Heart right ventricle (tissue), 16 donors: ENCODE results near the gene JAK3. TPM values are rescaled to one million over a fixed set of nuclear protein-coding genes. Genes with fewer than 3 reads are reported as not detected.
"Not testable (repeated sequence)": the region's sequence is repeated elsewhere in the genome, so short reads cannot be mapped to it uniquely, and the experiment has no call there.

Source experiments
- ATAC-seq, 8 donors: fragments of 200-7000 bp; cut with Tn5 transposase; one replicate each; pipeline ENCODE4 v1.9.1; 2020; ENCODE audit warnings: mild to moderate bottlenecking in 8 of 8, moderate library complexity in 8 of 8, moderate number of reproducible peaks in 1 of 8
- DNase-seq, 2 donors: peaks; one replicate each; pipeline ENCODE4 v3.0.0-alpha.2; 2020
- H3K27ac ChIP-seq, 10 donors: fragments of 200-600 bp; sonication (generic) in 2 of 10; one replicate each; pipeline versions ENCODE4 v1.5.0 to v1.8.0; 2020 to 2022; ENCODE audit warnings: mild to moderate bottlenecking in 3 of 10
- H3K27me3 ChIP-seq, 7 donors: fragments of 200-600 bp; one replicate each; pipeline ENCODE4 v1.8.0; 2021 to 2022; ENCODE audit warnings: mild to moderate bottlenecking in 2 of 7
- H3K36me3 ChIP-seq, 9 donors: fragments of 200-600 bp; sonication (generic) in 1 of 9; one replicate each; pipeline versions ENCODE4 v1.5.0 to v1.8.0; 2020 to 2022; ENCODE audit warnings: mild to moderate bottlenecking in 2 of 9
- H3K4me1 ChIP-seq, 9 donors: fragments of 200-600 bp; sonication (generic) in 1 of 9; one replicate each; pipeline versions ENCODE4 v1.5.0 to v1.8.0; 2020 to 2022; ENCODE audit warnings: mild to moderate bottlenecking in 4 of 9
- H3K4me3 ChIP-seq, 10 donors: fragments of 200-600 bp; sonication (generic) in 2 of 10; one replicate each; pipeline versions ENCODE4 v1.5.0 to v1.8.0; 2020 to 2022; ENCODE audit warnings: mild to moderate bottlenecking in 7 of 10, moderate library complexity in 2 of 10
- H3K9me3 ChIP-seq, 11 donors: fragments of 200-600 bp in 10 of 11; sonication (generic) in 2 of 11; one replicate each; pipeline versions ENCODE4 v1.5.0 to v1.8.0; 2013 to 2022; ENCODE audit warnings: mild to moderate bottlenecking in 2 of 11, control low read depth in 1 of 11, moderate library complexity in 1 of 11
- WGBS, 2 donors: extraction: QIAGEN DNeasy Blood & Tissue Kit; methylation state at CpG; one replicate each; pipeline ENCODE4 v1.1.7; 2013; ENCODE audit warnings: inconsistent platforms in 1 of 2; 5-methylcytosine and 5-hydroxymethylcytosine counted together
- intact Hi-C, 10 donors: fragments of 100-400 bp; cut with DNase I; formaldehyde crosslinking; loops; one replicate each; pipeline versions ENCODE4 v1.11.1 to v1.14.2; 2022
- polyA plus RNA-seq, 2 donors: library from polyadenylated mRNA; stranded (reverse); fragments of 200-250 nt; gene quantifications; one replicate each; pipeline ENCODE4 v1.2.3, GENCODE V29; 2013
- total RNA-seq, 10 donors: library from RNA; stranded (reverse); fragmentation: NEBNext Ultra II Directional in 3 of 10; extraction: Animal tissue kit (Norgen Biotek cat#: 25700) in 3 of 10; gene quantifications; one replicate each; pipeline versions ENCODE4 v1.2.1 to v1.2.4, GENCODE V29; 2021 to 2023
- TF ChIP-seq, protein P1 (sequence below), 9 donors: fragments of 200-600 bp; sonication (generic) in 2 of 9; IDR thresholded peaks; one replicate each; pipeline versions ENCODE4 v1.5.0 to v1.8.0; 2021 to 2022; ENCODE audit warnings: antibody characterized with exemption in 9 of 9, mild to moderate bottlenecking in 5 of 9, moderate library complexity in 1 of 9
- donor health status: Arrhythmogenic right ventricular cardiomyopathy.
- donor health status: ischemic (EF 13 %, LVEDD 7.1; RV severe dilation, severe dysfunction).
- donor health status: healthy with polysubstance abuse.
- donor health status: DM: no; HTN: yes; CAD: no.
- donor health status: DM: no; HTN: no; CAD: no.
- donor health status: ischemic (EF 25% LVEDD 6.9; RV normal size, moderate dysfunction).
- donor health status: ischemic (EF 25% LVEDD 5.7; RV mildly dilated, moderate dysfunction).
- donor health status: healthy.
- donor health status: DM: yes; HTN: yes; CAD: no.
- donor health status: Ischemic cardiomyopathy.
- donor health status: ischemic (EF 35%, LVEDD 5.7; RV mildly dilated, moderate dysfunction).
- donor health status: nonischemic (EF 11% LVEDD 7.7; RV severe dilation, severe dysfunction).
- donor health status: DM: yes; HTN: yes; CAD: no.
- donor health status: PGD.
- donor health status: ischemic (EF 29% LVEDD 5.4; RV normal size, mild dysfunction).
- donor health status: nonischemic (EF 23%, LVEDD 6.1; RV moderate dilation, normal function).

The JAK3 gene
- total and polyA plus RNA-seq, 12 donors = 0.59 to 16.9 (median 1.6) TPM

DNA sequence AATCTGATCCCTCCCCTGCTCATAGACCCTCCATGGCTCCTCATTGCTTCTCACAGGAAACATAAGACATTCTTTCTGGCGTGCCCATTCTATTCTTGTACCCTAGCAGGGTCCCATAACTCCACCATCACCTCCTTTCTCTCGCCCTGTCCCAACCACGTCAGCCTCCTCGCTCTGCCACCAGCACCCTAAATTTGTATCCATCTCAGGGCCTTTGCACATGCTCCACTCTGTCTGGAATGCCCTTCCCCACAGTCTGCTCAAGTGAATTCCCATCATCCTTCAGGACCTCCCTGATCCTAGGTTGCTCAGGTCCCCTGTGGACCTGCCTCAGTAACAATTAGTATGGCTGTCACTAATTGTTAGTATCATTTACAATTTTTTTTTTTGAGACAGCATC is 42.4 kb downstream of the JAK3 start:
- intact Hi-C loops = no loop called here
- WGBS, 2 donors = 79 to 82% methylated on average over 4 of the region's 4 CpGs

DNA sequence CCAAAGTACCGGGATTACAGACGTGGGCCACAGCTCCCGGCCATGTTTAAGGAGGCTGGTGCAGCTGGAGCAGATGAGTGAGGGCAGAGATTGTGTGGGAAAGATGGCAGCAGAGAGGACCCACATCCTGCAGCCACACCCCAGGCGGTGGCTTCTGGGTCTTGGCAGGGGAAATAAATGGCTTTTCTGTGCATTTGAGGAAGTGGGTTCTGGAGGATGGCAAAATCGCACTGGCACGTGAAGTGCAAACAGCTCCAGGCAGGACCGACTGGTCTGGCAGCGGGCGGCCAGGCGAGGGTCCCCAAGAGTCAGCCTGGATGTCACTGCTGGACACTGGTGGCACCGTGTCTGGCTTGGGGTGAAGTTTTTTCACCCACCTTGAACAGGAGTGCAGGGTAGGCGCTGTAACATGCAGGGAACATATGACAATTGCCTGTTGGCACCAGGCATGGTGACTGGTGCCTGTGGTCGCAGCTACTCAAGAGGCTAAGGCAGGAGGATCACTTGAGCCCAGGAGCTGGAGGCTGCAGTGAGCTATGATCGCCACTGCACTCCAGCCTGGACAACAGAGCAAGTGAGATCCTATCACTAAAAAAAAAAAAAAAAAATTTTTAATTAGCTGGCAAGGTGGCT is 44.4 kb downstream of the JAK3 start:
- WGBS, 2 donors = 66 to 70% methylated on average over 14 of the region's 14 CpGs
- Histone ChIP-seq H3K27ac (no peak overlapping the region), H3K4me3 (no peak overlapping the region), H3K4me1 (peaks cover 0 to 14% (median 0%) of the 10 kb centered on the region in 9 donors), H3K27me3 (peaks cover 0 to 82% (median 27%) of the 10 kb centered on the region in 7 donors), H3K9me3 (no peaks in the 10 kb centered on the region), H3K36me3 (no peaks in the 10 kb centered on the region)
- ATAC-seq = peak in 1 of 8 donors; percentile 31
- TF ChIP-seq, protein P1, sequence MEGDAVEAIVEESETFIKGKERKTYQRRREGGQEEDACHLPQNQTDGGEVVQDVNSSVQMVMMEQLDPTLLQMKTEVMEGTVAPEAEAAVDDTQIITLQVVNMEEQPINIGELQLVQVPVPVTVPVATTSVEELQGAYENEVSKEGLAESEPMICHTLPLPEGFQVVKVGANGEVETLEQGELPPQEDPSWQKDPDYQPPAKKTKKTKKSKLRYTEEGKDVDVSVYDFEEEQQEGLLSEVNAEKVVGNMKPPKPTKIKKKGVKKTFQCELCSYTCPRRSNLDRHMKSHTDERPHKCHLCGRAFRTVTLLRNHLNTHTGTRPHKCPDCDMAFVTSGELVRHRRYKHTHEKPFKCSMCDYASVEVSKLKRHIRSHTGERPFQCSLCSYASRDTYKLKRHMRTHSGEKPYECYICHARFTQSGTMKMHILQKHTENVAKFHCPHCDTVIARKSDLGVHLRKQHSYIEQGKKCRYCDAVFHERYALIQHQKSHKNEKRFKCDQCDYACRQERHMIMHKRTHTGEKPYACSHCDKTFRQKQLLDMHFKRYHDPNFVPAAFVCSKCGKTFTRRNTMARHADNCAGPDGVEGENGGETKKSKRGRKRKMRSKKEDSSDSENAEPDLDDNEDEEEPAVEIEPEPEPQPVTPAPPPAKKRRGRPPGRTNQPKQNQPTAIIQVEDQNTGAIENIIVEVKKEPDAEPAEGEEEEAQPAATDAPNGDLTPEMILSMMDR (IDR thresholded peaks at IDR 0.05) = no peak
- intact Hi-C loops = no loop called here
- peak in 1 of 2 donors; percentile 20 for DNase-seq

More for the DNA sequence above, 42.4 kb downstream of the JAK3 start:
- H3K27me3 ChIP-seq = peaks cover 0 to 81% (median 35%) of the 10 kb centered on the region in 7 donors
- H3K4me3 ChIP-seq = no peak overlapping the region
- H3K4me1 ChIP-seq = peaks cover 0 to 14% (median 0%) of the 10 kb centered on the region in 9 donors
- H3K27ac ChIP-seq = no peak overlapping the region
- ATAC-seq = no peak
- no peaks in the 10 kb centered on the region for H3K36me3 ChIP-seq
- no peak for DNase-seq
- TF ChIP-seq, protein P1 (IDR thresholded peaks at IDR 0.05) = no peak
- H3K9me3 ChIP-seq = no peaks in the 10 kb centered on the region

DNA sequence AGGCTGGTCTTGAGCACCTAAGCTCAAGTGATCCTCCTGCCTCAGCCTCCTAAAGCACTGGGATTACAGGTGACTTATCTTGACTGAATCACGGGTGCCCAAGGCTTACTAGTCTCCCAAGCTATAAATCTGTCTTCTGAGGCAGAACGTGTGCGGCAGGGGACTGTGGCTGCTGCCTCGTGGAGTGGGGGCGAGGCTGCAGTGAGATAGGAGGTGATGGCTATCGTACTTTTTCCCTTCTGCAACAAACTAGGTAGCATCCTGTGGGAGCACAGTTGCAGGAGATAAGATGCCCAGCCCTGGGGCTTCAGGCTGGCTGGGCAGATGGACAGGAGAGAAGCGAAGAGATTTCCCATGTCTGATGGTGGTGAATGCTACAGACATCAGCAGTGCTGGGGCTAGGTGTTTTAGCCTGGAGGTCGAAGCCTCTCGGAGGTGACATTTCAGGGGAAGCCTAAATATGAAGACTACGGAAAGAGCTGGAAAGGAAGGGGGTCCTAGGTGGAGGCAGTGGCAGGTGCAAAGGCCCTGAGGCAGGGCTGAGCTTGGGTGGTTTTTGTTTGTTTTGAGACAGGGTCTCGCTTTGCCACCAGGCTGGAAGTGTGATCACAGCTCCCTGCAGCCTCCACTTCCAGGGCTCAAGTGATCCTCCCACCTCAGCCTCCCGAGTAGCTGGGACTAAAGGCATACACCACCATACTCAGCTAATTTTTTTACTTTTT is 45.5 kb downstream of the JAK3 start:
- H3K4me3 ChIP-seq = no peak overlapping the region
- no peaks in the 10 kb centered on the region for H3K36me3 ChIP-seq
- intact Hi-C loops = no loop called here
- no peaks in the 10 kb centered on the region for H3K9me3 ChIP-seq
- no peak overlapping the region for H3K27ac ChIP-seq
- WGBS, 2 donors = 60 to 65% methylated on average over 12 of the region's 12 CpGs
- peaks cover 0 to 82% (median 24%) of the 10 kb centered on the region in 7 donors for H3K27me3 ChIP-seq
- TF ChIP-seq, protein P1 (IDR thresholded peaks at IDR 0.05) = no peak
- ATAC-seq = no peak
- DNase-seq = no peak
- H3K4me1 ChIP-seq = peaks cover 0 to 14% (median 0%) of the 10 kb centered on the region in 9 donors

DNA sequence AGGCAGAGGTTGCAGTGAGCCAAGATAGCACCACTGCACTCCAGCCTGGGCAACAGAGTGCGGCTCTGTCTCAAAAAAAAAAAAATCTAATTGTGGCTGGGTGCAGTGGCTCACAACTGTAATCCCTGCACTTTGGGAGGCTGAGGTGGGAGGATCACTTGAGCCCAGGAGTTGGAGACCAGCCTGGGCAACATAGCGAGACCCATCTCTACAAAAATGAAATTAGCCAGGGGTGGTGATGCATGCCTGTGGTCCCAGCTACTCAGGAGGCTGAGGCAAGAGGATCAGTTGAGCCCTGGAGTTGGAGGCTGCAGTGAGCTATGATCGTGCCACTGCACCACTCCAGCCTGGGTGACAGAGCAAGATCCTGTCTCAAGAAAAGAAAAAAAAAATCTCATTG is 49.2 kb downstream of the JAK3 start:
- DNase-seq, ATAC-seq, H3K27ac ChIP-seq, H3K9me3 ChIP-seq, intact Hi-C loops, H3K36me3 ChIP-seq, H3K4me3 ChIP-seq: not testable (repeated sequence)
- 79 to 89% methylated on average over 3 of the region's 3 CpGs for whole genome bisulfite sequencing, 2 donors
- Histone ChIP-seq H3K27me3 (peaks cover 0 to 94% (median 56%) of the 10 kb centered on the region in 7 donors), H3K4me1 (peaks cover 0 to 23% (median 0%) of the 10 kb centered on the region in 9 donors)
